Upper lobe of left lung (tissue), 4 donors: Measurements from ENCODE around the gene SMPD3.

ENCODE experiments used
- EP300 ChIP-seq, 4 donors: sonication (generic); formaldehyde crosslinking; IDR thresholded peaks; one replicate each; pipeline ENCODE4 v1.5.1; 2017; ENCODE audit warnings: antibody characterized with exemption in 4 of 4, control low read depth in 2 of 4
- POLR2A ChIP-seq, 4 donors: fragments of 450-650 bp; IDR thresholded peaks; one replicate each; pipeline ENCODE4 v1.5.1; 2016 to 2017; ENCODE audit warnings: antibody characterized with exemption in 4 of 4, mild to moderate bottlenecking in 2 of 4
- POLR2AphosphoS5 ChIP-seq, 2 donors: sonication (generic); formaldehyde crosslinking; IDR thresholded peaks; one replicate each; pipeline ENCODE4 v1.5.1; 2017; ENCODE audit warnings: antibody characterized with exemption in 2 of 2
- TF ChIP-seq, protein P1 (sequence below), 6 experiments: fragments of 450-650 bp in 4 of 6; fragments of 200-600 bp in 2 of 6; sonication (generic) in 2 of 6; IDR thresholded peaks; one replicate each; pipeline ENCODE4 v1.5.1; 2016 to 2019; ENCODE audit warnings: antibody characterized with exemption in 6 of 6

DNA sequence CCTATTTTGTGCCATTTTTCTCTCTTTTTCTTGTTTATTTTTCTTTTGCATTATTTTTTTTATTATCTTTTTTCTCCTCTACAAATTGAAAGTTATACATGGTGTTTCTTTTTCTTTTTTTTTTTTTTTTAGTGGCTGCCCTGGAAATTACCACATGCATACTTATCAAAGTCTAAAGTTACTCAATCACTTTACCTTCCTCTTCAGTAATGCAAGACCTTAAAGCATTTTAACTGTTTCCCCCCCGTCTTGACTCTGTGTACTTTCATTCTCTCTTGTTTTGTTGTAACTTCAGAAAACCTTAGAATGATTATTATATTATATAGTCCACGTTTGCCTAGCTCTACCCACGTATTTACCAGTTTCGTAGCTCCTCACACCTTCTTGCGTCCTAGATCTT, 33.3 kb upstream of the SMPD3 start:
- TF ChIP-seq, protein P1, sequence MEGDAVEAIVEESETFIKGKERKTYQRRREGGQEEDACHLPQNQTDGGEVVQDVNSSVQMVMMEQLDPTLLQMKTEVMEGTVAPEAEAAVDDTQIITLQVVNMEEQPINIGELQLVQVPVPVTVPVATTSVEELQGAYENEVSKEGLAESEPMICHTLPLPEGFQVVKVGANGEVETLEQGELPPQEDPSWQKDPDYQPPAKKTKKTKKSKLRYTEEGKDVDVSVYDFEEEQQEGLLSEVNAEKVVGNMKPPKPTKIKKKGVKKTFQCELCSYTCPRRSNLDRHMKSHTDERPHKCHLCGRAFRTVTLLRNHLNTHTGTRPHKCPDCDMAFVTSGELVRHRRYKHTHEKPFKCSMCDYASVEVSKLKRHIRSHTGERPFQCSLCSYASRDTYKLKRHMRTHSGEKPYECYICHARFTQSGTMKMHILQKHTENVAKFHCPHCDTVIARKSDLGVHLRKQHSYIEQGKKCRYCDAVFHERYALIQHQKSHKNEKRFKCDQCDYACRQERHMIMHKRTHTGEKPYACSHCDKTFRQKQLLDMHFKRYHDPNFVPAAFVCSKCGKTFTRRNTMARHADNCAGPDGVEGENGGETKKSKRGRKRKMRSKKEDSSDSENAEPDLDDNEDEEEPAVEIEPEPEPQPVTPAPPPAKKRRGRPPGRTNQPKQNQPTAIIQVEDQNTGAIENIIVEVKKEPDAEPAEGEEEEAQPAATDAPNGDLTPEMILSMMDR (IDR thresholded peaks at IDR 0.05): no peak
- TF ChIP-seq EP300 (IDR thresholded peaks at IDR 0.05) (no peak), POLR2A (IDR thresholded peaks at IDR 0.05) (no peak), POLR2AphosphoS5 (IDR thresholded peaks at IDR 0.05) (no peak)
